ENCODE data around the gene KIF16B. TPM values are rescaled to one million over a fixed set of nuclear protein-coding genes. Genes with fewer than 3 reads are reported as not detected.

KIF16B gene
- total RNA-seq, 1 donor from 2014 or later: 19.0 TPM

GRCh38 chr20:16346956-16347355, 226.3 kb downstream of the KIF16B start:
- H3K27me3 ChIP-seq (ENCODE audit: control insufficient read depth, insufficient read depth, low read length): no peaks in the 10 kb centered on the region
- no peak overlapping the region for H3K4me3 ChIP-seq (ENCODE audit: low read depth, low read length)
- DNase-seq (ENCODE audit: low read depth) (no peak), FAIRE-seq (no peak)
- H3K36me3 ChIP-seq (ENCODE audit: control insufficient read depth, insufficient read depth, low read length): peaks cover 5% of the 10 kb centered on the region
- TF ChIP-seq, protein P1, sequence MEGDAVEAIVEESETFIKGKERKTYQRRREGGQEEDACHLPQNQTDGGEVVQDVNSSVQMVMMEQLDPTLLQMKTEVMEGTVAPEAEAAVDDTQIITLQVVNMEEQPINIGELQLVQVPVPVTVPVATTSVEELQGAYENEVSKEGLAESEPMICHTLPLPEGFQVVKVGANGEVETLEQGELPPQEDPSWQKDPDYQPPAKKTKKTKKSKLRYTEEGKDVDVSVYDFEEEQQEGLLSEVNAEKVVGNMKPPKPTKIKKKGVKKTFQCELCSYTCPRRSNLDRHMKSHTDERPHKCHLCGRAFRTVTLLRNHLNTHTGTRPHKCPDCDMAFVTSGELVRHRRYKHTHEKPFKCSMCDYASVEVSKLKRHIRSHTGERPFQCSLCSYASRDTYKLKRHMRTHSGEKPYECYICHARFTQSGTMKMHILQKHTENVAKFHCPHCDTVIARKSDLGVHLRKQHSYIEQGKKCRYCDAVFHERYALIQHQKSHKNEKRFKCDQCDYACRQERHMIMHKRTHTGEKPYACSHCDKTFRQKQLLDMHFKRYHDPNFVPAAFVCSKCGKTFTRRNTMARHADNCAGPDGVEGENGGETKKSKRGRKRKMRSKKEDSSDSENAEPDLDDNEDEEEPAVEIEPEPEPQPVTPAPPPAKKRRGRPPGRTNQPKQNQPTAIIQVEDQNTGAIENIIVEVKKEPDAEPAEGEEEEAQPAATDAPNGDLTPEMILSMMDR (IDR thresholded peaks at IDR 0.05; ENCODE audit: insufficient read depth, low read length, severe bottlenecking): no peak

GRCh38 chr20:16337707-16338106, 235.5 kb downstream of the KIF16B start:
- peak; percentile 28 for DNase-seq (ENCODE audit: low read depth)
- no peak overlapping the region for H3K4me3 ChIP-seq (ENCODE audit: low read depth, low read length)
- TF ChIP-seq, protein P1 (IDR thresholded peaks at IDR 0.05; ENCODE audit: insufficient read depth, low read length, severe bottlenecking): no peak
- H3K27me3 ChIP-seq (ENCODE audit: control insufficient read depth, insufficient read depth, low read length): no peaks in the 10 kb centered on the region
- no peak for FAIRE-seq
- peaks cover 2% of the 10 kb centered on the region for H3K36me3 ChIP-seq (ENCODE audit: control insufficient read depth, insufficient read depth, low read length)

- Histone ChIP-seq H3K27me3 (ENCODE audit: control insufficient read depth, insufficient read depth, low read length) (no peaks in the 10 kb centered on the region), H3K4me3 (ENCODE audit: low read depth, low read length) (no peak overlapping the region), H3K36me3 (ENCODE audit: control insufficient read depth, insufficient read depth, low read length) (peaks cover 1% of the 10 kb centered on the region)
- TF ChIP-seq, protein P1 (IDR thresholded peaks at IDR 0.05; ENCODE audit: insufficient read depth, low read length, severe bottlenecking): no peak
- DNase-seq (ENCODE audit: low read depth): no peak
- FAIRE-seq: no peak
These were observed 245.6 kb downstream of the KIF16B start for GRCh38 chr20:16327606-16328005.

DNA sequence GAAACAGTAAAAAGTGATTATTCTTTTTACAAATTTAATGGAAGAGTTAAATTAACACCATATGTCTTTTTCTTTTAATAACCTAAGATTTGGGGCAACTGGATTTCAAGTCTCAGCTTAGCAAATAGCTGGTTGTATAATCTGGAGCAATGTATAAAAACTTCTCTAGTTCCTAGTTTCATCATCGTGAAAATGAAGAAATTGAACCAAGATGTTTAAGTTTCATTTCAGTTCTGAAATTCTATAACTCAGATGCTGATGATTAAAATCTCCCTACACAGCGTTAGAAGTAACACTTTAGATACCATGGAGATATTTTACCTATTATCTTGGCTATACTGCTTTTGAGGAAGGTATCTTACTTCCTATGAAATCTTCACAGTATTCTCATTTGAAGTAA, 252.0 kb downstream of the KIF16B start:
- no peak for FAIRE-seq
- Histone ChIP-seq H3K27me3 (ENCODE audit: control insufficient read depth, insufficient read depth, low read length) (no peaks in the 10 kb centered on the region), H3K36me3 (ENCODE audit: control insufficient read depth, insufficient read depth, low read length) (no peaks in the 10 kb centered on the region), H3K4me3 (ENCODE audit: low read depth, low read length) (no peak overlapping the region)
- DNase-seq (ENCODE audit: low read depth): no peak
- TF ChIP-seq, protein P1 (IDR thresholded peaks at IDR 0.05; ENCODE audit: insufficient read depth, low read length, severe bottlenecking): no peak

DNA sequence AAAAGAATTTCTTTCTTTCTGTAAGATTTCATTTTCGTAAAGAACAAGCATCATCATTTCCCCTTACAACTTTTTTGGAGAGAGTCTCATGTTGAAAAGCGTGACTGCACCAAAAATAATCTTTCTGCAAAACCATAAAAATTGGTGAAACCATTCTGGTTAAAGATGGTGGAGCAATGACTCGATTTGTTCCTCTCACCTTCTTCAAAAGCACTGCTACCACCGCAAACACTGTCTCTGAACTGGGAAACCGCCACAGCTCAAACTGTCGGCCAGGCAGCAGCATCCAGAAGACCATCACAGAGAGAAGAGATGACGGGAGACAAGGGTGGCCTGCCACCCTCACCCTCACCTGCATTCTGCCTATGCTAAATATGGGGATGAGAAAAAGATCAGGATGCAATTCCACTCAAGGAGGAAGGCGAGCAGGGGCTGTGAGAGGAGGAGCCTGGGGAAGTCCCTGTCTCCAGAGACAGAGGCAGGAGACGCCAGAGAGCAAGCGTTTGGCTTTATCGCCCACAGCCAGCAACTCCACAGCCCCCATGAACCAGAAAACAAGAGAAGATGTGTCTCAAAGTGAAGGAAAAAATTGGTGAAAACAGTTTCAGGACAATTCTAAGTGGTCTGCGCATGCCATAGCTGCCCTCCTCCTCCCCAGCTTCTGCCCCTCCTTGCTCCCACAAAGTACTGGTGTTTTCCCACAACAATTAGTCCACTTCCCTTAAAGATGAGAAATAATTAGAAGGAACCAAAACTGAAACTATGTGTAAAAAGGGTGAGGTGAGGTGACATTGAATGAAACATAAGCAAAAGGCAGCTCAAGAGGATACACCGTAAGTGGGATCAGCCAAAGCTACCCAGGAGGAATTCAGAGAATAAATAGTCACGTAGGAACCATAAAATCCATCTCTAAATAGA, 255.5 kb downstream of the KIF16B start:
- Histone ChIP-seq H3K27me3 (ENCODE audit: control insufficient read depth, insufficient read depth, low read length) (no peaks in the 10 kb centered on the region), H3K36me3 (ENCODE audit: control insufficient read depth, insufficient read depth, low read length) (no peaks in the 10 kb centered on the region), H3K4me3 (ENCODE audit: low read depth, low read length) (no peak overlapping the region)
- FAIRE-seq: no peak
- TF ChIP-seq, protein P1 (IDR thresholded peaks at IDR 0.05; ENCODE audit: insufficient read depth, low read length, severe bottlenecking): no peak
- no peak for DNase-seq (ENCODE audit: low read depth)

Measured in bronchial epithelial cell (primary cell).